ENCODE results near the gene TMEM150A. TPM values are rescaled to one million over a fixed set of nuclear protein-coding genes. Genes with fewer than 3 reads are reported as not detected.

The TMEM150A gene
- total and polyA plus RNA-seq, 2 of the 13 experiments (the other 11 are each of a cell fraction or from before 2014, with no cell fraction given) = 30.1 to 70.4 TPM

GRCh38 chr2:85589982-85590791 is 12.3 kb downstream of the TMEM150A start (continued):
- no peak; the same call in 1 of the 2 replicates for TF ChIP-seq ZNF281 (CRISPR knock-in tag; IDR thresholded peaks at IDR 0.05; ENCODE audit: borderline replicate concordance)
- no peak for TF ChIP-seq PBX2 (CRISPR knock-in tag; IDR thresholded peaks at IDR 0.05)
- TF ChIP-seq ZNF44 (CRISPR knock-in tag; IDR thresholded peaks at IDR 0.05) = 0 out of 2 replicates have a peak, but pooled peaks have one; percentile 45
- TF ChIP-seq ATF3 (CRISPR knock-in tag; IDR thresholded peaks at IDR 0.05) = no peak
- no peak for TF ChIP-seq ARNT (IDR thresholded peaks at IDR 0.05)
- TF ChIP-seq ZNF550 (CRISPR knock-in tag; IDR thresholded peaks at IDR 0.05; ENCODE audit: borderline replicate concordance) = no peak
- no peak for TF ChIP-seq ATF7-NPFF (CRISPR knock-in tag; IDR thresholded peaks at IDR 0.05; ENCODE audit: low read depth)
- TF ChIP-seq GABPB1 (CRISPR knock-in tag; IDR thresholded peaks at IDR 0.05) = 0 out of 2 replicates have a peak, but pooled peaks have one; percentile 1
- TF ChIP-seq CREB3 (CRISPR knock-in tag; IDR thresholded peaks at IDR 0.05) = no peak
- no peak for TF ChIP-seq MED8 (CRISPR knock-in tag; IDR thresholded peaks at IDR 0.05; ENCODE audit: insufficient replicate concordance)
- no peak for TF ChIP-seq ZKSCAN5 (CRISPR knock-in tag; IDR thresholded peaks at IDR 0.05)
- TF ChIP-seq SP4 (CRISPR knock-in tag; IDR thresholded peaks at IDR 0.05) = 0 out of 2 replicates have a peak, but pooled peaks have one; percentile 49
- TF ChIP-seq MEIS1 (CRISPR knock-in tag; IDR thresholded peaks at IDR 0.05; ENCODE audit: borderline replicate concordance) = no peak
- no peak for TF ChIP-seq TRIM22 (IDR thresholded peaks at IDR 0.05)
- TF ChIP-seq STAT6 (CRISPR knock-in tag; IDR thresholded peaks at IDR 0.05; ENCODE audit: borderline replicate concordance) = peak; percentile 75; the same call in 1 of the 2 replicates
- no peak for TF ChIP-seq GABPA (IDR thresholded peaks at IDR 0.05; ENCODE audit: low read depth, low read length)
- TF ChIP-seq GABPA (CRISPR knock-in tag; IDR thresholded peaks at IDR 0.05; ENCODE audit: low read depth) = peak; percentile 66; the same call in 1 of the 2 replicates
- no peak for TF ChIP-seq HMGA1 (CRISPR knock-in tag; conservative IDR thresholded peaks at IDR 0.05)
- no peak for TF ChIP-seq HOXA5 (CRISPR knock-in tag; IDR thresholded peaks at IDR 0.05)
- peak; percentile 69 for TF ChIP-seq PITX1 (CRISPR knock-in tag; IDR thresholded peaks at IDR 0.05)
